Activated B cell treated with CpG ODN at 0.5 μM for 24 hours (primary cell): ENCODE measurements around the gene BAIAP3. TPM values are rescaled to one million over a fixed set of nuclear protein-coding genes. Genes with fewer than 3 reads are reported as not detected.

ENCODE experiments used
- ATAC-seq: fragments of 200-7000 bp; cut with Tn5 transposase; one replicate; pipeline ENCODE4 v1.10.0; 2021; ENCODE audit warnings: low read depth, mild to moderate bottlenecking, moderate library complexity
- CTCF ChIA-PET: fragments of 350-600 bp; sonication (Branson Sonifier 250); formaldehyde crosslinking; loops from one replicate; lab custom pipeline; 2021; ENCODE audit warnings: antibody characterized with exemption; lab: Charles Lee
- POLR2A ChIA-PET: fragments of 350-600 bp; sonication (Branson Sonifier 250); formaldehyde crosslinking; loops from one replicate; lab custom pipeline; 2021; ENCODE audit warnings: antibody characterized with exemption; lab: Charles Lee
- DNase-seq: peaks from one replicate; pipeline ENCODE4 v3.0.0; 2022
- H3K27ac Mint-ChIP-seq: one replicate; pipeline ENCODE4 v1.8.0; 2020; ENCODE audit warnings: mixed read lengths
- H3K27me3 Mint-ChIP-seq: one replicate; pipeline ENCODE4 v1.8.0; 2021; ENCODE audit warnings: mixed read lengths
- H3K36me3 Mint-ChIP-seq: one replicate; pipeline ENCODE4 v1.8.0; 2021; ENCODE audit warnings: low read depth, mixed read lengths
- H3K4me1 Mint-ChIP-seq: one replicate; pipeline ENCODE4 v1.8.0; 2021; ENCODE audit warnings: mixed read lengths
- H3K4me3 Mint-ChIP-seq: one replicate; pipeline ENCODE4 v1.8.0; 2020; ENCODE audit warnings: mild to moderate bottlenecking, mixed read lengths
- H3K9me3 Mint-ChIP-seq: one replicate; pipeline ENCODE4 v1.8.0; 2020; ENCODE audit warnings: mixed read lengths
- CTCF ChIP-seq: fragments of 200-600 bp; IDR thresholded peaks from one replicate; pipeline ENCODE4 v1.8.0; 2022; ENCODE audit warnings: antibody characterized with exemption, mild to moderate bottlenecking
- intact Hi-C: fragments of 100-400 bp; cut with micrococcal nuclease; formaldehyde crosslinking; loops from one replicate; pipeline ENCODE4 v1.15.1; 2024
- total RNA-seq: library from RNA; stranded (reverse); gene quantifications from 2 replicates; pipeline ENCODE4 v1.2.3, GENCODE V29; 2022

The BAIAP3 gene
- total RNA-seq, 1 donor from 2014 or later = 8.5 TPM

- DNase-seq (no peak), ATAC-seq (no peak)
- H3K27ac Mint-ChIP-seq = no peak overlapping the region
- H3K36me3 Mint-ChIP-seq = no peaks in the 10 kb centered on the region
- TF ChIP-seq CTCF = no peak
- CTCF ChIA-PET = no interaction called here
- POLR2A ChIA-PET = interaction anchor here (0.8 kb wide), 1 partner anchor 21 kb away, joined by 3 read pairs; the partner anchor contains the start of gene UBE2I
- peaks cover 32% of the 10 kb centered on the region for H3K27me3 Mint-ChIP-seq
- H3K4me1 Mint-ChIP-seq = peaks cover 4% of the 10 kb centered on the region
- H3K9me3 Mint-ChIP-seq = no peaks in the 10 kb centered on the region
- H3K4me3 Mint-ChIP-seq = no peak overlapping the region
- intact Hi-C loops = no loop called here
These were observed 45.3 kb upstream of the BAIAP3 start for GRCh38 chr16:1287982-1288670.

- ChIA-PET POLR2A (no interaction called here), CTCF (no interaction called here)
- Mint-ChIP-seq H3K9me3 (no peaks in the 10 kb centered on the region), H3K27ac (no peak overlapping the region), H3K27me3 (peaks cover 35% of the 10 kb centered on the region), H3K36me3 (no peaks in the 10 kb centered on the region), H3K4me3 (no peak overlapping the region), H3K4me1 (peaks cover 7% of the 10 kb centered on the region)
- no peak for TF ChIP-seq CTCF
- ATAC-seq (peak; percentile 49), DNase-seq (no peak)
- intact Hi-C loops = no loop called here
These were observed 44.5 kb upstream of the BAIAP3 start for GRCh38 chr16:1288813-1289476.

GRCh38 chr16:1289477-1289866 is 44.0 kb upstream of the BAIAP3 start:
- no peak overlapping the region for H3K4me3 Mint-ChIP-seq
- CTCF ChIA-PET = no interaction called here
- no peak for ATAC-seq

GRCh38 chr16:1290063-1290501 is 43.4 kb upstream of the BAIAP3 start:
- Mint-ChIP-seq H3K36me3 (no peaks in the 10 kb centered on the region), H3K27me3 (peaks cover 35% of the 10 kb centered on the region), H3K4me1 (peaks cover 13% of the 10 kb centered on the region), H3K27ac (no peak overlapping the region), H3K4me3 (no peak overlapping the region), H3K9me3 (no peaks in the 10 kb centered on the region)
- ATAC-seq (no peak), DNase-seq (no peak)
- intact Hi-C loops = no loop called here
- ChIA-PET CTCF (no interaction called here), POLR2A (interaction anchor here (1.0 kb wide), 1 partner anchor 20 kb away, joined by 3 read pairs; the partner anchor contains the start of gene UBE2I)
- no peak for TF ChIP-seq CTCF

More at GRCh38 chr16:1289477-1289866, 44.0 kb upstream of the BAIAP3 start:
- no peaks in the 10 kb centered on the region for H3K9me3 Mint-ChIP-seq
- intact Hi-C loops = no loop called here
- peaks cover 12% of the 10 kb centered on the region for H3K4me1 Mint-ChIP-seq
- H3K27me3 Mint-ChIP-seq = peaks cover 35% of the 10 kb centered on the region
- DNase-seq = no peak
- POLR2A ChIA-PET = interaction anchor here (1.0 kb wide), 1 partner anchor 20 kb away, joined by 3 read pairs; the partner anchor contains the start of gene UBE2I
- no peak for TF ChIP-seq CTCF
- no peak overlapping the region for H3K27ac Mint-ChIP-seq
- no peaks in the 10 kb centered on the region for H3K36me3 Mint-ChIP-seq

DNA sequence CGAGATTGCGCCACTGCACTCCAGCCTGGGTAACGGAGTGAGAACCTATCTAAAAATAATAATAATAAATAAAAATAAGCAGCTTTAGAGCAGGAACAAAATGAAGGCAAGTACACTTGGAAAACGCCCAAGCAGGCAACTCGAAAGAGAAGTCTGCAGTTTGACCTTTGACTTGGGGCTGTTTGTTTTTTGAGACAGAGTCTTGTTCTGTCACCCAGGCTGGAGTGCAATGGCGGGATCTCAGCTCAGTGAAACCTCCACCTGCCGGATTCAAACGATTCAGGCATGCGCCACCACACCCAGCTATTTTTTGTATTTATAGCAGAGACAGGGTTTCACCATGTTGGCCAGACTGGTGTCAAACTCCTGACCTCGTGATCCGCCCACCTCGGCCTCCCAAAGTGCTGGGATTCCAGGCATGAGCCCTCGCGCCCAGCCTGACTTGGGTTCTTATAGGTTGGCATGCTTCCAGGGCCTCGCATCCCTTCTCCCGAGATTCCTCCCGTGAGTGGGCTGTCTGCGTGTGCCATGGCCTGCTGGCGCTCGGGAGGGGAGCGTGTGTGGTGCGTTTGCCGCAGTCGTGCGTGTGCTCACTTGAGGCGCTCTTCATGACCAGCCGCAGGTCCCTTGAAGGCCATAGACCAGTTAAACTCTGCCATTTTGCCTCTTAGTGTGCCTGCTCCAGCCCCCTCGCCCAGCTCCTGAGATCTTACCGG is 42.4 kb upstream of the BAIAP3 start:
- Mint-ChIP-seq H3K4me1 (peaks cover 18% of the 10 kb centered on the region), H3K27me3 (peaks cover 38% of the 10 kb centered on the region), H3K4me3 (no peak overlapping the region), H3K27ac (no peak overlapping the region), H3K9me3 (no peaks in the 10 kb centered on the region), H3K36me3 (no peaks in the 10 kb centered on the region)
- intact Hi-C loops = no loop called here
- no peak for ATAC-seq
- ChIA-PET CTCF (no interaction called here), POLR2A (no interaction called here)
- TF ChIP-seq CTCF = no peak
- DNase-seq = no peak
